GM18519 (cell line): ENCODE results near the gene SAXO1.
"Not testable (repeated sequence)": the region's sequence is repeated elsewhere in the genome, so short reads cannot be mapped to it uniquely, and the experiment has no call there.

Experiments
- ATAC-seq: cut with Tn5 transposase; IDR thresholded peaks from one replicate; pipeline ENCODE4 v1.9.1; 2021; ENCODE audit warnings: mild to moderate bottlenecking, moderate library complexity; ENCODE audit not compliant: unreplicated experiment, low FRiP score

The SAXO1 gene

DNA sequence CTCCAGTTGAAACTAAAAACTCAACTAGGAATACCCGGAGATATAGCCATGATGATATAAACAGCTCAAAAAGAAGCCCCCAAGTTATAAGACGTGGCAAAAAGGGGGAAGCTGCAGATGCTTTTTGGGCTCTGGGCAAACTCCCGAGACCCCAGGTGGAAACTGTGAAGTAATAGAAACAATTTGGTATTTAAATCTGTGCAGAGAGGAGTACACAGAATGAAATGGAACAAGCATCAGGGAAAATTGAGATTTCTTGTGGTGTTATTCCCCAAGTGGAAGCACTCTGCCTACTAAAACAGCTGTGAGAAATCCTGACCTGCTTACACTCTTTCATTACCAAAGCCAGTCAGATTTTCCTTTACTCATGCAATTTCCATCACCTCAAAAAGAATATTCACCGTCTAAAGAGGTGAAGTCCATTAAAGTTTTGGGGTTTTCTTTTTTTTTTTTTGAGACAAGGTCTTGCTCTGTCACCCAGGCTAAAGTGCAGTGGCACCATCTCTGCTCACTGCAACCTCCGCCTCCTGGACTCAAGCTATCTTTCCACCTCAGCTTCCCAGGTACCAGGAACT lies 23.5 kb downstream of the SAXO1 start:
- ATAC-seq, result no peak

DNA sequence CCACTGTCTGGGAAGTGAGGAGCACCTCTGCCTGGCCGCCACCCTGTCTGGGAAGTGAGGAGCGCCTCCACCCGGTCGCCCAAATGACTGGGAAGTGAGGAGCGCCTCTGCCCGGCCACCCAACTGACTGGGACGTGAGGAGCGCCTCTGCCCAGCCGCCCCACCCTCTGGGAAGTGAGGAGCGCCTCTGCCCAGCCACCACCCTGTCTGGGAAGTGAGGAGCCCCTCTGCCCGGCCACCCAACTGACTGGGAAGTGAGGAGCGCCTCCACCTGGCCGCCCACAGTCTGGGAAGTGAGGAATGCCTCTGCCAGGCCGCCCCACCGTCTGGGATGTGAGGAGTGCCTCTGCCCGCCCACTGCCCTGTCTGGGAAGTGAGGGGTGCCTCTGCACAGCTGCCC lies 32.9 kb downstream of the SAXO1 start:
- ATAC-seq, result no peak

DNA sequence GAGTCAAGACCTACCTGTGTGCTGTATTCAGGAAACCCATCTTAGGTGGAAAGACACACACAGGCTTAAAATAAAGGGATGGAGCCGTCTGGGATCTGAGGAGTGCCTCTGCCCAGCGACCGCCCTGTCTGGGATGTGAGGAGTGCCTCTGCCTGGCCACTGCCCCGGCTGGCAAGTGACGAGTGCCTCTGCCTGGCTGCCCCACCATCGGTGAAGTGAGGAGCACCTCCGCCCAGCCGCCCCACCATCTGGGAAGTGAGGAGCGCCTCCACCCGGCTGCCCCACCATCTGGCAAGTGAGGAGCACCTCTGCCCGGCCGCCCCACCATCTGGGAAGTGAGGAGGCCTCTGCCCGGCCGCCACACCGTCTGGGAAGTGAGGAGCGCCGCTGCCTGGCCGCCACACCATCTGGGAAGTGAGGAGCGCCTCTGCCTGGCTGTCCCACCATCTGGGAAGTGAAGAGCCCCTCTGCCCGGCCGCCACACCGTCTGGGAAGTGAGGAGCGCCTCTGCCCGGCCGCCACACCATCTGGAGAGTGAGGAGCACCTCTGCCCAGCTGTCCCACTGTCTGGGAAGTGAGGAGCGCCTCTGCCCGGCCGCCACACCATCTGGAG lies 33.7 kb downstream of the SAXO1 start:
- ATAC-seq, result no peak

DNA sequence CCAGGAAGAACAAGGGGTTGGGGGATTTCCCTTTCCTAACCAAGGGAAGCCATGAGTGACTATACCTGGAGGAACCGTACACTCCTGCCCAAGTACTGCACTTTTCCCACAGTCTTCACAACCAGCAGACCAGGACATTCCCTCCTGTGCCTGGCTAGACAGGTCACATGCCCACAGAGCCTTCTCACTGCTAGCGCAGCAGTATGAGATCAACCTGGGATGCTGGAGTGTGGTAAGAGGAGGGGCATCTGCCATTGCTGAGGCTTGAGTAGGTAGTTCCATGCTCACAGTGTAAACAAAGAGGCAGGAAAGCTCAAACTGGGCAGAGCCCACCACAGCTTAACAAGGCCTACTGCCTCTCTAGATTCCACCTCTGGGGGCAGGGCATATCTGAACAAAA lies 35.9 kb downstream of the SAXO1 start:
- ATAC-seq, result no peak

DNA sequence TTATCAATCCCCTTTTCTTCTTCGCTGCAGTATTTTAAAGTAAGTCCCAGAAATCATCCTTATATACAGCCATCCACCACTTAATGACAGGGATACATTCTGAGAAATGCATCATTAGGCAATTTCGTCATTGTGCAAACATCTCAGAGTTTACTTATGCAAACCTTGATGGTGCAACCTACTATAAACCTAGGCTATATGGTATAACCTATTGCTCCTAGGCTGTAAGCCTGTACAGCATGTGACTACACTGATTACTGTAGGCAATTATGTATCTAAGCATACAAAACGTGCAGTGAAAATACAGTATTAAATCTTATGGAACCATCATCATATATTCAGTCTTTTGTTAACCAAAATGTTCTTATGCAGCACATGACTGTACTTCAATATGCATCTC lies 36.8 kb downstream of the SAXO1 start:
- no peak for ATAC-seq

DNA sequence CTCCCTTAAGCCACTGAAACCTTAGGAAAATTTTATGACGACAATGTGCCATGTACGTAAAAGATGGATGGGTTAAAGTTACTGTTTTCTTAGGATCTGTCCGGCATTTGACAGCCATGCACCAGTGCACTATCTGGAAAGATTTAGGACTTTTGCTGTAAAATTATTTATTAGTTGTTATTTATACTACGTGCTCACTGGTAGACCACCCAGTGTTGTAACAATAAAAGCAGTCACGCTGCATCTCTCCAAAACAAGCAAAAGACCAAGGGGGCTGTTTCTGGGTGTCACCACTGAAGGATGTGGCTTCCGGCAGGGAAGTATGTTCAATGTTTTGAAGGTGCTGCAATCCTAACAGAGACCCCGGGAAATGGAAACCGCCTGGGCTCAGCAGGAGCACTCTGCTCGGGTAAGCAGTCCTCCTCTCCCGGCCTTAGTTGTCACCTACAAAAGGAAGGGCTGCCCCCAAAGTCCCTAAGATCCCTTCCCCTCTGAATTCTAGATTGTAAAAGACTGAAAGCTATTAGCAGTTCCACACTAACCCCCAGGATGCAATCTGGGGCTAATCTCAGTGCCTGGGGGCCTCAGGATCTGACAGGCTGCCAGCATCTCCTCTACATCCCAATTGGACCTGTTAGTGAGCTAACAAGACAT lies 38.6 kb downstream of the SAXO1 start:
- no peak for ATAC-seq

DNA sequence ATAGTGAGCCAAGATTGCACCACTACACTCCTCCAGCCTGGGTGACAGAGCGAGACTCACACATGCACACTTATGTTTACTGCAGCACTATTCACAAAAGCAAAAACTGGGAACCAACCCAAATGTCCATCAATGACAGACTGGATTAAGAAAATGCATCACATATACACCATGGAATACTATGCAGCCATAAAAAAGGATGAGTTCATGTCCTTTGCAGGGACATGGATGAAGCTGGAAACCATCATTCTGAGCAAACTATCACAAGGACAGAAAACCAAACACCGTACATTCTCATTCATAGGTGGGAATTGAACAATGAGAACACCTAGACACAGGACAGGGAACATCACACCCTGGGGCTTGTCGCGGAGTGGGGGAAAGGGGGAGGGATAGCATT lies 41.8 kb downstream of the SAXO1 start:
- not testable (repeated sequence) for ATAC-seq

DNA sequence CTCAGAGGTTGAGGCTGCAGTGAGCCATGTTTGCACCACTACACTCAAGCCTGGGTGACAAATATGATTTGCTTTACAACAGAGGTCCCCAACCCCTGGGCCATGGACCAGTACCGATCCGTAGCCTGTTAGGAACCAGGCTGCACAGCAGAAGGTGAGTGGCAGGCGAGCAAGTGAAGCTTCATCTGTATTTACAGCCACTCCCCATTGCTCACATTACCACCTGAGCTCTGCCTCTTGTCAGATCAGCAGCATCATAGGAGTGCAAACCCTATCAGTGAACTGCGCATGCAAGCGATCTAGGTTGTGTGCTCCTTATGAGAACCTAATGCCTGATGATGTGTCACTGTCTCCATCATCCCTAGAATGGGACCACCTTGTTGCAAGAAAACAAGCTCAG lies 42.5 kb downstream of the SAXO1 start:
- ATAC-seq, result no peak

DNA sequence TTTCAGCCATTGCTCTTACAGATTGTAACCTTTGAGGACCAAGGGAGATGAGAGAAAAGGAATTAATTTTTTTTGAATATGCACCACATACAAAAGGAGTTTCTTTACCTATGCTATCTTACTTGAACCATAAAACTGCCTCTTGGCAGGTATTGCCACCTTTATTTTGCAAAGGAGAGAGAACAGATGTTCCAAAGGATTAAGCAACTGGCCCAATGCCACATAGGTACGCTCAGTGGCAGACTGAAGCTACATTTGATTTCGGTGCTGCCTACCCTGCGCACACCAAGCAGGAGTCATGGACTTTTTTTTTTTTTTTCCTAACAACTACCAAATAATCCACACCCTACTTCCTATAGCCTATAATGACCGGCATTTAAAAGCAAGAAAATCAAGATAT lies 43.1 kb downstream of the SAXO1 start:
- no peak for ATAC-seq

DNA sequence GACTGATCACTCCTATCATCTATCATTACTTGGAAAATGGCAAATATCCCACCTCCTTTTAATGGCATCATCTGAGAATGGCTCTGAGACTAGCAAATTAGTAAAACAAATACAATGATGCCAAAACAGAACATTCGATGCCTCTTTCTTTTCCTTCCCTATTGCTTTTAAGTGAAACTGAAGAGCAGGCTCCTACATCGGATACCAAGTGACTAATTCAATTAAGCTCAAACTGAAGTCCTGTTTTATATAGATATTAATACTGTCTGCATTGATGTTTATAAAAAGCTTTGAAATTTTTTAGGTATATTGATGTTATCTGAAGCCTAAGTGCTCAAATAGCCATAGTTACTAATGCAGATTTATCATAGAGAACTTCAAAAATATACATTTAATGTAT lies 43.9 kb downstream of the SAXO1 start:
- no peak for ATAC-seq

DNA sequence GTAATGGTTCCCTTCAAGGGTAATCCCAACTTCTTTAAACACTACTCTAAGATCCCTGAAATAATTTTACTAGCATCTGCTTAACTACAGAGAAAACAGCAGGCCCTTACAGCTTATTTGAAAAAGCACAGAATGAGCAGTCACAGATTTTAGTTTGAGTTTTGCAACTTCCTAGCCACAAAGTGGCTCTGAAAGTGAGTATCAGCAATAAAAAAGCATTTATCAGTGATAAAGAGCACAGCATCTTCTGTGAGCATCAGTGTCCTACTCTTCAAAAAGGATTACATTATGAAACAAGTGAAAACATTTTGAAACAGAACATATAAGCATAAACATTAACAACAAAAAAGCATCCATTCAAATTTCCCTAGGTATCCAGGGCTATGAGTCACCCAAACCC lies 45.0 kb downstream of the SAXO1 start:
- no peak for ATAC-seq

DNA sequence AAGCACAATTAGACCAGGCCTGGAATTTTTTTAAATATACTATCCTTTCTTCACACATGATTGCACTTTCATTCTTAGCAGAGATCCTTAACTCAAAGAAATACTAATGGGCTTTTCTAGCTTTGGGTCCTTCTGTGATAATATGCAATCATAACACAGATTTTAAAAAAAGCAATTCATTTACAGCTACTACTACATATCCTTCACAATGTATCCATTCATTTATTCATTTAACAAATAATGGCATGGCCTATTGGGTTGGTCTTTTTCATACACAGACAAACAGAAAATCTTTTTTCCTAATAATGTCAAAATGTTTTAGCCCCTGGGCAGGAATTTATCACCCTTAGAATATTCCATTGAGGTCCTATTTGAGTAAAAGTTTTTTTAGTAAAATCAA lies 47.0 kb downstream of the SAXO1 start:
- ATAC-seq, result no peak

DNA sequence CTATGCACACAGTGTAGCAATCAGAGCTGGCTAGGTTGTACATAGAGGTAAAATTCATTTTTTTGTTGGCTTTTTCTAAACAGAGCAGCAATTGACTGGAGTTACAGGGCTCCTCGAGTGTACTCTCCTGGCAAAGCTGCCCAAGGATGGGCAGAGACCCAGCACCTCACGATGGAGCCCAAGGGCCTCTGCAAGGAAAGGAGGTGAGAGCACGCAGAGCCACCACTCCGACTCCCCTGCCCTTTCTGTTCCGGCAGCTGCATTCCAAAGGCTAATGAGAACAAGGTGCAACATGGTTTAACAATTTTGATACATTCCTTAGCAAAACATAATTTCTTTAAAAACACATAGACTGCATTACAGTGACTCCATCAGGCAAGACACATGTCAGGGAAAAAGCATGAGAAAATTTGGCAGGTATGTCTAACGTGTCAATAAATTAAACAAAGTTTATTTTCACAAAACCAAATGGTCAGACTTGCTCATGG lies 47.5 kb downstream of the SAXO1 start:
- no peak for ATAC-seq

DNA sequence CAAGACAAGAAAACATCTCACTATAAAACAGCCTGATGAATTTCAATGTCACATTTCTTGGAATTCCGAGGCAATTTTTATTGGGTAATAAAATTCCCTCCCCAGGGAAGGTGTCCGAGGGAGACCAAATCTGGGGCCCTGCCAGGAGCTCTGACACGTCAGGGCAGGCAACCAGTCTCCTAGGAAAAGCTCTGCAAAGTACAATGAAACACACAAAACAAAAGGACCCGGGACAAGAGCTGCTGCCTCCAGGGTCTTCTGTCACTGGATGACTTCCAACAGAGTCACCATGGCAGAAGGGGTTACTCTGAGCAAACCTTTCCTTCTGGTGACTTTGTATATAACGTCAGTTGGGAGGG lies 50.8 kb downstream of the SAXO1 start:
- ATAC-seq, result no peak

DNA sequence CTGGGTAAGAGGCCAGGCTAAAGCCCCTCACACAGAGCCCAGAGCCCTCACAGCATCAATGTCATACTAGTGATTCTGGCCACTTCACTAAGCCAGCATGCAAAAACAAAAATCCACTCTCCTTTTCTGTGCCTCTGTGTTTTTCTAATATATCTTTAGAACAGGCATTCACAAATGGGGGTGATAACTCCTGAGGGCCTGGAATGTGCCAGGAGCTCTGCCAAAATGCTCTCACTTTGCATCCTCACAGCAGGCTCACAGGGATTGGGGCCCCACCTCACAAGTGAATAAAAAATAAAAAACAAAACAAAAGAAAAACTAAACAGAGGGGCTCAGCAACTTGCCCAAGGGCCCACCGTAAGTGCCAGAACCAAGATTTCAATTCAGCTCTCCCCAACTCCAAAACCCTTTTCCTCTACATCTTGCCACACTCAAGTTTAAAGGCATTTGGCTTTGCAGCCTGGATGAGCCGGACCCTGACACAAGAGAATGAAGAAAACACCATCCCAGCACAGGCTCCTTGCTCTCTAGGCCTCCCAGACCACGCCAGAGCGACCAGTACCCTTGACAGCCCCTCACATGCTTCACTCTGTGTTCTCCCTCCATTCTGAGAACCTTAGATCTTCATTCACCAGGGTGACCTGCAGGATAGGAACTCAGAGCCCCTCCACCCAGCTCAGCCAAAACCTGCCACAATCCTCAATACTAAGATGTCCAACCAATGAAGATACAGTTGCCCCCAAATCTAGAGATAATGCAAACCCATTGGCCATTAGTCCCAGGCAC lies 51.3 kb downstream of the SAXO1 start:
- no peak for ATAC-seq

DNA sequence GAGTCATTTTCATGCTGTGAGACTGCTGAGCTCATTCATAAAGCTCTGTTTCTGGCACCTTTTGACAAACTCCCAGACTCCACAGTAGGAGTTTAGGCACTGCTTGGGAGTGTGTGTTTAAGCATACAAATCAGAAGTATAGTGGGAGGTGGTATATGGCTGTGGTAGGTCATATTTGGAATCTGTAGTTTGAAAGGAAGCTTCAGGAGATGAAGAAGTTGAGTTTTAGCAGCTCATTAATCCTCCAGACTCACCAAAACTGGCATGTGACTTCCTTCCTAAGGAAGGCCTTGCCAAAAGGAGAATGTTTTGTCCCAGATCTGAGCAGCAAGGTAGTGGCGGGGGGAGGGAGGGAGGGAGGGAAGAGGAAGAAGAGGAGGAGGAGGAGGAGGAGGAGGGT lies 52.8 kb downstream of the SAXO1 start:
- no peak for ATAC-seq

DNA sequence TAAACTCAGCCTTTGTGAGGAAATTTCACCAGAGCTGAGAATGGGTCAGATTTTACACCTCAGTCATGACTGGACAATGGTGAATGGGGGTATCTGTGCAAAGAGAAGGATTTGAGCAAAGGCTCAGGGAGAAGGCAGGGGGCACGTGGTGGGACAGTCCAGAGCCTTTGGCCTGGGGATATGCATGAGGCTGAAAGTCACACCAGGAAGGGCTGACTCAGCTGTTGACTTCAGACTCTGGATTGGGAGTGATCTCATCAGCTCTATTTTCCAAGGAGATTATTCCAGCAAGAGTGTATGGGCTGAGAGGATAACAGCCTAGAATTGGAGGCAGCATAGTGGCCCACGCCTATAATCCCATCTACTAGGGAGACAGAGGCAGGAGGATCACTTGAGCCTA lies 53.6 kb downstream of the SAXO1 start:
- no peak for ATAC-seq

DNA sequence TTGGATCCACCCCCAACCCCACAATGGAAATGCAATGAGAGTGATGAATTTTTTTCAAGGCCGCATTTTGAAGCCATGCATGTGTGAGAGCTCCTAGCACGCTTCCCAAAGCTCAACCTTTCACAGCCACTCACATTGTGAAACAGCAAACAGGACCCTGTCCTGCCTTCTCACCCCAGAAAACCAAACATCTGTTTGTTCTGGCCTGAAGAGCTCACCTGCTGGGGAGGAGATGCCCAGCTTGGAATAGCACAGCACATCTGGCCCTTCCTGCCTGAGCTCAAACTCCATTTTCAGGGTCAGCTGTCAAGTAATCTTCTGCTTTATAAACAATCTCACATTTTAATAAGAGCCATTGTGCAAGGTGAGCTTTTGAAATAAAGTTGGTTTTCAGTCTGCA lies 54.8 kb downstream of the SAXO1 start:
- ATAC-seq, result no peak

DNA sequence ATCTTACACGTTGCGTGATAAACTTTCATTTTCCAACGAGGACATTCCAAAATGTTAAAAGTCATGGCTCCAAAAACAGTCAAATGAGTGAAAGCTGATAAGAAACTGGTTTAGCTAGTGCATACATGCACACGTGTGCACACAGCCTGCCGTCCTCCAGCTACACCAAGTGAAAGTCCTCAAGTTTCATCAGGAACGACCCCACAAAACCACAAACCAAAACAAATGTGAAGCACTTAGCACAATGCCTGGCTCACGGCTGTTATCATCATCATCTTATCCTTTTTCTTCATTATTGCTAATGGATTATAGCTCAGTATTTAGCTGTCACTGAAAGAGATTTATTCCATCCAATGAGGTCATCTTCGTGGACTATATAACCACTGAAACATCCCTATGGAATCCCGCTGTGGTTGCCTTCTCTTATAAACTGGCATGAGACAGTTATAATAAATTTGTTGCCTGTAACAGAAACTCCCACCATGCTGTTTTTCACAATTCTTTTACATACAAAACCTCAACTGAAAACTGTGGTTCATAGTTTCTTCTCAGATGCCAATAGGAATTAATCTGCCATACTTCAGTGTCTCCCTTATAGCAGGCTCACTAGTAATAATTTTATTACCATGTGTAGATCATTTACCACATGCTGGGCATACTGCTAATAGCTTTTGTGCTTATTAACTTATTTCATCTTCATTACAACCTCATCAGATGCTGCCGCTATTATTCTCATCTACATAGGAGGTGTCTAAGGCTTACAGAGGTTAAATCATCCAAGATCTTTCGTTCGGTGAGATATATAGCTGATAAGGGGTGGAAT lies 56.1 kb downstream of the SAXO1 start:
- no peak for ATAC-seq

DNA sequence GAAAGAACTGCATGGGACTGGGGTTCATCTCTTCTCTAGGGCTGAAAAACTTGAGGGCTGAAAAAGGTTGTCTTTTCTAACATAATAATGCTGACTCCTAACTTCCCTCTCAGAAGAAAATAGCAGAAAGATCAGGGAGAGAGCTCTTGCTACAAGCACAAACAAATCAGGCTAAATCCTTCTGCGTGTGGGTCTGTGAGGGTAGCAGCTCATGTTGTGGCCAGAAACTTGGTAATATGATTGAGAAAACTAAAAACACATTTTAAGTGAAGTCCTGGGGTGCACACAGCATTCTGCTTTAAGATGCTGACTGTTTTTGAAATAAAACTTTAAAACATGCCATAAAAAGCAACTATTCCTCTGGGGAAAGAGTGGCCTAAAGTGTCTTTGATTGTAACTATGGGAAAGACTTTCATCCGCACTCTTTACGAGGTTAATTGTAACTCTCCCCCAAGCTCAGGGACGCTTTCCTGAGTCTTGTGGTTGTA lies 56.7 kb downstream of the SAXO1 start:
- no peak for ATAC-seq

DNA sequence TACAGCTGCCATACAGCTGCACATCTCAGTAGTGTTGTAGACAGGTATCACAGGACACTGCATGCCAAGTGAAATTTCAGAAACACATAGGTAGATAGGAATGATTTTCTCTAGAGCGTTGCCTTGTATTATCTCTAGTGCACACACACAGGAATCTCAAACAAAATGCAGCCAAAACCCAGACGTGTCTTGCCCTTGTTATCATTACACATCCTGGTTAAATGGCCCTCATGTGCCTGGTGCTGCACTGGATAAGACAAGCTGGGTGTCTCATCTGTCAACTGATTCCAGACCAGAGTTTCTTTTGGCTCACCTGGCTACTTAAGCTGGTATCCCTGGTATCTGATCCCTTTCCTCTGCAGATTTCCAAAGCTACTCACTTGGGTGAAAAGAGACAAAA lies 59.7 kb downstream of the SAXO1 start:
- no peak for ATAC-seq
